ENCODE results near the gene DNAJB13.

Gene DNAJB13

DNA sequence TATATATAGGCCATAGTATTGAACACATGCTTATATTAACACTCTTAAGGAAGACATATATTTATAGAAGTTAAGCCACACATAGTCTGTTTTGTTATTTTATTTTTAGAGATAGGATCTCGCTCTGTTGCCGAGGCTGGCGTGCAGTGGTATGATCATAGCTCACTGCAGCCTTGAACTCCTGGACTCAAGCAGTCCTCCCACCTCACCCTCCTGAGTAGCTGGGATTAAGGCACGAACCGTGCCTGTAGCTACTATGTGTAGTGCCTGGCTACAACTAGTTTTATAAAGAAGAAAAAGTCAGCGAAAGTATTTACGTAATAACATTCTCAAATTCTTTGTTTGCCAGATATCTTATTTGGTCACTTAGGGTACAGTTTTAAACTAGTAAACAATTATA is 37.4 kb downstream of the DNAJB13 start:
- Histone ChIP-seq H3K23ac (ENCODE audit: low read length) (no peak overlapping the region), H3K27ac (ENCODE audit: low read depth, low read length) (no peak overlapping the region), H3K79me1 (ENCODE audit: low read length) (no peaks in the 10 kb centered on the region), H3K27me3 (ENCODE audit: insufficient read depth, low read length, poor library complexity) (no peaks in the 10 kb centered on the region), H3K18ac (ENCODE audit: low read length) (no peak overlapping the region), H2BK120ac (ENCODE audit: low read depth, low read length) (no peak overlapping the region), H2BK15ac (replicated peaks; ENCODE audit: low read depth) (no peak overlapping the region), H3K9ac (ENCODE audit: low read length) (no peak overlapping the region), H4K8ac (ENCODE audit: low read depth, low read length) (no peak overlapping the region), H3K56ac (ENCODE audit: low read length) (no peak overlapping the region), H3K4me2 (ENCODE audit: low read length) (no peak overlapping the region), H4K5ac (ENCODE audit: low read length) (no peak overlapping the region), H3K36me3 (ENCODE audit: control insufficient read depth, insufficient read depth, low read length) (no peaks in the 10 kb centered on the region), H3K79me2 (ENCODE audit: control insufficient read depth, insufficient read depth, low read length) (no peaks in the 10 kb centered on the region), H3K4ac (ENCODE audit: low read depth, low read length) (no peak overlapping the region), H2AK5ac (ENCODE audit: low read length) (no peak overlapping the region), H3K4me3 (ENCODE audit: low read length) (no peak overlapping the region), H2BK5ac (ENCODE audit: low read length) (no peak overlapping the region), H3K4me1 (ENCODE audit: control insufficient read depth, low read depth, low read length) (peaks cover 3% of the 10 kb centered on the region)
- DNase-seq: no peak
- no CpG with 5 or more reads among the region's 7 CpGs for WGBS (ENCODE audit: extremely low coverage, insufficient coverage, low lambda C conversion rate)

DNA sequence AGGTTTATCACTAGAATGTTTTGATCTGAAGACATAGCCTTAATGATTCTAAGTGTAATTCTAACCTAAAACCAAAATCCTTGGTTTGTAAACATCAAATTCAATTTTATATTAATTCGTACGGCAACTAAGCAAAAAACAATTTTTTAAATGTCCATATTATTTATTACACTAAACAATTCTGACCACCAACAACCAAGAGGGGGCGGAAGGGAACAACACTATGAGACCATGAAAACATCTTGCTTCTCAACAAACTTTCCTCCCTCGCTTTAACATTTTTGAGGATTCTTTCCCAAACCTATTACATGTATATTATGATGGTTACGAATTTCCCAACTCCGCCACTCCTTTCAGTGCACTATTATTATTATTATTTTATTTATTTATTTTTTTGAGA is 38.3 kb downstream of the DNAJB13 start:
- H3K23ac ChIP-seq (ENCODE audit: low read length): no peak overlapping the region
- H4K5ac ChIP-seq (ENCODE audit: low read length): no peak overlapping the region
- DNase-seq: no peak
- WGBS (ENCODE audit: extremely low coverage, insufficient coverage, low lambda C conversion rate): 100% methylated on average over 2 of the region's 6 CpGs
- H3K79me2 ChIP-seq (ENCODE audit: control insufficient read depth, insufficient read depth, low read length): no peaks in the 10 kb centered on the region
- no peak overlapping the region for H2BK5ac ChIP-seq (ENCODE audit: low read length)
- H2AK5ac ChIP-seq (ENCODE audit: low read length): no peak overlapping the region
- no peak overlapping the region for H3K56ac ChIP-seq (ENCODE audit: low read length)
- no peak overlapping the region for H3K4ac ChIP-seq (ENCODE audit: low read depth, low read length)
- H3K27ac ChIP-seq (ENCODE audit: low read depth, low read length): no peak overlapping the region
- H2BK120ac ChIP-seq (ENCODE audit: low read depth, low read length): no peak overlapping the region
- no peak overlapping the region for H3K4me3 ChIP-seq (ENCODE audit: low read length)
- H3K79me1 ChIP-seq (ENCODE audit: low read length): no peaks in the 10 kb centered on the region
- no peak overlapping the region for H3K4me2 ChIP-seq (ENCODE audit: low read length)
- no peak overlapping the region for H3K9ac ChIP-seq (ENCODE audit: low read length)
- H3K36me3 ChIP-seq (ENCODE audit: control insufficient read depth, insufficient read depth, low read length): no peaks in the 10 kb centered on the region
- H2BK15ac ChIP-seq (replicated peaks; ENCODE audit: low read depth): no peak overlapping the region
- no peaks in the 10 kb centered on the region for H3K4me1 ChIP-seq (ENCODE audit: control insufficient read depth, low read depth, low read length)
- H3K27me3 ChIP-seq (ENCODE audit: insufficient read depth, low read length, poor library complexity): no peaks in the 10 kb centered on the region
- H3K18ac ChIP-seq (ENCODE audit: low read length): no peak overlapping the region
- H4K8ac ChIP-seq (ENCODE audit: low read depth, low read length): no peak overlapping the region

DNA sequence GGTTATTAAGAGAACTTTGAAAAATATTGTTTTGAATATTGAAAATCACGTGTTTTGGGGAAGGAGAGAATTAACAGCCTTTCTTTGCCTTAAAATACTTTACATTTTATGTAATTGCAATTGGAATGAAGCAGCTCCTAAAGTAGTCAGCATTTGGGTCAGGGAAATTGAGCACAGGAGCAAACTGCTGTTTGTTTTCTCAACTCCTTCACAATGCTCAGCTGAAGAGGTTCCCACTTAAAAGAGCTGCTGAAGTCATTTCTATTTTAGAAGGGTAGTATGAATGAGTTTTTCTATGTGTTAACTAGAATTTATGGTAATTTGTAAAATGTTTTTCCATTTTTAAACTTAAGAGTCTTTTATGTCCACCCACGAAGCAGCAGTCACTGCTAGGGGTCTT is 39.9 kb downstream of the DNAJB13 start:
- no peaks in the 10 kb centered on the region for H3K4me1 ChIP-seq (ENCODE audit: control insufficient read depth, low read depth, low read length)
- H3K36me3 ChIP-seq (ENCODE audit: control insufficient read depth, insufficient read depth, low read length): no peaks in the 10 kb centered on the region
- H3K23ac ChIP-seq (ENCODE audit: low read length): no peak overlapping the region
- H3K4me2 ChIP-seq (ENCODE audit: low read length): no peak overlapping the region
- no peak overlapping the region for H2BK5ac ChIP-seq (ENCODE audit: low read length)
- H2BK120ac ChIP-seq (ENCODE audit: low read depth, low read length): no peak overlapping the region
- WGBS (ENCODE audit: extremely low coverage, insufficient coverage, low lambda C conversion rate): no CpG with 5 or more reads among the region's 2 CpGs
- no peak overlapping the region for H3K18ac ChIP-seq (ENCODE audit: low read length)
- H3K4ac ChIP-seq (ENCODE audit: low read depth, low read length): no peak overlapping the region
- no peaks in the 10 kb centered on the region for H3K79me1 ChIP-seq (ENCODE audit: low read length)
- no peak overlapping the region for H3K4me3 ChIP-seq (ENCODE audit: low read length)
- H3K27ac ChIP-seq (ENCODE audit: low read depth, low read length): no peak overlapping the region
- no peaks in the 10 kb centered on the region for H3K79me2 ChIP-seq (ENCODE audit: control insufficient read depth, insufficient read depth, low read length)
- no peak overlapping the region for H4K5ac ChIP-seq (ENCODE audit: low read length)
- DNase-seq: no peak
- no peak overlapping the region for H3K56ac ChIP-seq (ENCODE audit: low read length)
- H3K27me3 ChIP-seq (ENCODE audit: insufficient read depth, low read length, poor library complexity): no peaks in the 10 kb centered on the region
- H2BK15ac ChIP-seq (replicated peaks; ENCODE audit: low read depth): no peak overlapping the region
- no peak overlapping the region for H2AK5ac ChIP-seq (ENCODE audit: low read length)
- H3K9ac ChIP-seq (ENCODE audit: low read length): no peak overlapping the region
- no peak overlapping the region for H4K8ac ChIP-seq (ENCODE audit: low read depth, low read length)

DNA sequence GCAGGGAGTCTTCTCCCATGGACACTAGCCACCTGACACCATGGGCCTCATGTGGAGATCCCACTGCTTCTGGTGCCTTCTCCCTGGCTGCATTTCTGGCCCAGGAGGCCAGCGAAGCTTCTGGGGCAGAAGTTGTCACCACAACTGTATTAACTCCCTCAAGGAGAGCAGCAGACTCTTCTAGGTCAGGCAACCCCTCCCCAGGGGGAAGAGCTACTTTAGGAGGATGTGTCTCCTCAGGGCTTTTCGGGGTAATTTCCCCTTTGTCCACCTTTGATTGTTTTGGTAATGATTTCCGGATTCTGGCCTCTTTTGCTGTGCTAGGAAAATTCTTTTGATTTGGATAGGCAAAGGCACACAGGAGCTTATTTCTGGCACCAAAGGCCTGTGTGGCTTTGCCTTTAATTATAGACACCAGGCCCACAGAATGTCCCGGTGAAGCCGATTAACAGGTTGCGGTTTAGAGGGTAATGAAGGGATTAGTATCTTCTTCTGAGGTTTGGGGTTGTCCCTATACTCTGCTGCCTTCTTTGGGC is 40.7 kb downstream of the DNAJB13 start:
- Histone ChIP-seq H3K79me1 (ENCODE audit: low read length) (no peaks in the 10 kb centered on the region), H3K27ac (ENCODE audit: low read depth, low read length) (no peak overlapping the region), H3K18ac (ENCODE audit: low read length) (no peak overlapping the region), H3K4me3 (ENCODE audit: low read length) (no peak overlapping the region), H2BK120ac (ENCODE audit: low read depth, low read length) (no peak overlapping the region), H2AK5ac (ENCODE audit: low read length) (no peak overlapping the region), H3K4me2 (ENCODE audit: low read length) (no peak overlapping the region), H2BK5ac (ENCODE audit: low read length) (no peak overlapping the region), H3K36me3 (ENCODE audit: control insufficient read depth, insufficient read depth, low read length) (no peaks in the 10 kb centered on the region), H3K27me3 (ENCODE audit: insufficient read depth, low read length, poor library complexity) (no peaks in the 10 kb centered on the region), H3K56ac (ENCODE audit: low read length) (no peak overlapping the region), H3K9ac (ENCODE audit: low read length) (no peak overlapping the region), H4K5ac (ENCODE audit: low read length) (no peak overlapping the region), H2BK15ac (replicated peaks; ENCODE audit: low read depth) (no peak overlapping the region), H4K8ac (ENCODE audit: low read depth, low read length) (no peak overlapping the region), H3K79me2 (ENCODE audit: control insufficient read depth, insufficient read depth, low read length) (no peaks in the 10 kb centered on the region), H3K4me1 (ENCODE audit: control insufficient read depth, low read depth, low read length) (no peaks in the 10 kb centered on the region), H3K4ac (ENCODE audit: low read depth, low read length) (no peak overlapping the region), H3K23ac (ENCODE audit: low read length) (no peak overlapping the region)
- DNase-seq: no peak
- no CpG with 5 or more reads among the region's 6 CpGs for WGBS (ENCODE audit: extremely low coverage, insufficient coverage, low lambda C conversion rate)

DNA sequence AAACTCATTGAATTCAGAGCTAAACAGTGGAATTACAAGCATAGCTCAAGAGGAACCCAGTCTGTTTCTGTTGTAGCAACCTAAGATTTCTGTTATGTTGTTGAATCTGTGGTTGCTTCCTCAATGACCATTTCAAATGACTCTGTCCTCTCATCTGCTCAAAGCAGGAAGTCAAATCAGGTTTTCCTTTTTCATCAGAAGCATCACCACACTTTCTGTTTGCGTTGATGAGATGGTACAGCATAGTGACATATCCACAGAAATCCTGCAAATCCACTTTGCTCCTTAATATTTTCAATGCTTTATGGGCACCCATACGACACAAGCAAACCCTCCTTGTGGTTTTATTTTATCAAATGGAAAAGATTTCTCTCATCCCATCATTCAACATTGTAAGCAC is 44.4 kb downstream of the DNAJB13 start:
- Histone ChIP-seq H3K79me2 (ENCODE audit: control insufficient read depth, insufficient read depth, low read length) (no peaks in the 10 kb centered on the region), H3K23ac (ENCODE audit: low read length) (no peak overlapping the region), H3K4me1 (ENCODE audit: control insufficient read depth, low read depth, low read length) (no peaks in the 10 kb centered on the region), H3K27me3 (ENCODE audit: insufficient read depth, low read length, poor library complexity) (no peaks in the 10 kb centered on the region), H3K56ac (ENCODE audit: low read length) (no peak overlapping the region), H4K8ac (ENCODE audit: low read depth, low read length) (no peak overlapping the region), H3K4me3 (ENCODE audit: low read length) (no peak overlapping the region), H2AK5ac (ENCODE audit: low read length) (no peak overlapping the region), H2BK15ac (replicated peaks; ENCODE audit: low read depth) (no peak overlapping the region), H3K36me3 (ENCODE audit: control insufficient read depth, insufficient read depth, low read length) (no peaks in the 10 kb centered on the region), H3K9ac (ENCODE audit: low read length) (no peak overlapping the region), H3K4ac (ENCODE audit: low read depth, low read length) (no peak overlapping the region), H3K79me1 (ENCODE audit: low read length) (no peaks in the 10 kb centered on the region), H3K18ac (ENCODE audit: low read length) (no peak overlapping the region), H2BK120ac (ENCODE audit: low read depth, low read length) (no peak overlapping the region), H4K5ac (ENCODE audit: low read length) (no peak overlapping the region), H3K4me2 (ENCODE audit: low read length) (no peak overlapping the region), H3K27ac (ENCODE audit: low read depth, low read length) (no peak overlapping the region), H2BK5ac (ENCODE audit: low read length) (no peak overlapping the region)
- DNase-seq: peak; percentile 24
- no CpG with 5 or more reads among the region's 2 CpGs for WGBS (ENCODE audit: extremely low coverage, insufficient coverage, low lambda C conversion rate)

DNA sequence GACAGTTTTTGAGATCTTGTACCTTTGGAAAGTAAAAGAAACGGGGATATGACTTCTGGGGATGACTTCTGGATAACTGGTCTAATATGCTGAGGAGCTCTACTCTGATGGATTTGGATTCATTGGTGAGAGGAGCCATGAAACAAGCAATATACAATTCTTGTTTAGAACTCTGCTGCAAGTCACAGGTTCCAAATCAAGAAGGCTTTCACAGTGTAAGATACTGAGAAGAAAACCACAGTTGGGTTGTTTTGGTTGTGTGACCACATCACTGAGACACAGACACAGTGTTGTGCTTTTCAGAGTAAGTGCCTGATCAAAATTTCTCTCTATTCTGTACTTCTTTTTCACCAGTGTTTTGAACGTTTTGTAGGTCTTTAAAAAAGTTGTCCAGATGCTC is 44.9 kb downstream of the DNAJB13 start:
- Histone ChIP-seq H3K4me2 (ENCODE audit: low read length) (no peak overlapping the region), H3K27me3 (ENCODE audit: insufficient read depth, low read length, poor library complexity) (no peaks in the 10 kb centered on the region), H3K79me2 (ENCODE audit: control insufficient read depth, insufficient read depth, low read length) (no peaks in the 10 kb centered on the region), H3K36me3 (ENCODE audit: control insufficient read depth, insufficient read depth, low read length) (no peaks in the 10 kb centered on the region), H2AK5ac (ENCODE audit: low read length) (no peak overlapping the region), H3K9ac (ENCODE audit: low read length) (no peak overlapping the region), H3K4me1 (ENCODE audit: control insufficient read depth, low read depth, low read length) (no peaks in the 10 kb centered on the region), H2BK120ac (ENCODE audit: low read depth, low read length) (no peak overlapping the region), H3K56ac (ENCODE audit: low read length) (no peak overlapping the region), H3K4me3 (ENCODE audit: low read length) (no peak overlapping the region), H3K79me1 (ENCODE audit: low read length) (no peaks in the 10 kb centered on the region), H2BK5ac (ENCODE audit: low read length) (no peak overlapping the region), H3K27ac (ENCODE audit: low read depth, low read length) (no peak overlapping the region), H2BK15ac (replicated peaks; ENCODE audit: low read depth) (no peak overlapping the region), H3K4ac (ENCODE audit: low read depth, low read length) (no peak overlapping the region), H3K23ac (ENCODE audit: low read length) (no peak overlapping the region), H4K5ac (ENCODE audit: low read length) (no peak overlapping the region), H4K8ac (ENCODE audit: low read depth, low read length) (no peak overlapping the region), H3K18ac (ENCODE audit: low read length) (no peak overlapping the region)
- DNase-seq: no peak
- no CpG with 5 or more reads among the region's 2 CpGs for WGBS (ENCODE audit: extremely low coverage, insufficient coverage, low lambda C conversion rate)
